ENCODE measurements around the gene WDR37.

DNA sequence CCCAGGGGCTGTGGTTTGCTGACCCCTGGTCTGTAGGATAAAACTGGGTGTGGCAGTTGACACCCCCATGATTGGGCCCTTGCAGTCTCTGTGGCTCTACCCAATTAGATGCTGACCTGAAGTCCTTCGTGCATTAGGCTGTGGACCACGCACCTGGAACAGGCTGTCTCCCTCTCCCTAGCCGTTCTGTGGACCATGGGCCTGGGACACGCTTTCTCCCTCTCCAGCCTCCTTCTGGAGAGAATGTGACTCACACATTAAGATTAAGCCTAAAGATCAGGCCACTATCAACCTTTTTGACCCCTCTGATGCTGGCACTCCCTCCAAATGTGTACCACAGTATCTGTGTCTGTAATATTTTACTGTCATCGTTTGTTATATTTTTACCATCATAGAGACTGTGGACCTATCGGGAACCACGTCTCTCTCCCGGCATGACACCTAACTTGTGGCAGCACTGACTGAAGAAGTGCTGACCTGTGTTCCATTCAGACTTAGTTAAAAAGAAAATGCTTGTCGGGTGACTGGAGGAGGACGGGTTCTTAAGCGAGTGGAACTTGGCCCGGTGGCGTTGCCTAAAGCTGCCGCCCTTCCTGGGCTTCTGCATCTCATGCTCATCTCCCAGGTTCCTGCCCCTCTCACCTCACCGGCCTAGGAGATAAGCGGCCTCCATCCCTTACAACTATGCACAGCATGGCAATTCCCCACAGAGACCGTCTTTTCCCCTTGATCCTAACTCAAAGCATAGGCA, 92.8 kb downstream of the WDR37 start:
- no peak for TF ChIP-seq TAF1 (IDR thresholded peaks at IDR 0.05; ENCODE audit: low read depth, low read length)
- no peak for TF ChIP-seq POLR2A (IDR thresholded peaks at IDR 0.05; ENCODE audit: low read depth, low read length)
